ENCODE data around the gene SYCP3. TPM values are rescaled to one million over a fixed set of nuclear protein-coding genes. Genes with fewer than 3 reads are reported as not detected.

Gene SYCP3
- 0.08 TPM in 1 of 2 replicates, not detected in the other for total RNA-seq (2014; rRNA removed; shearing (Covaris generic))

GRCh38 chr12:101738920-101739665 lies at the start of gene SYCP3:
TSS of gene SYCP3 (minus strand) at chr12:101739462. CDS start at chr12:101737935, 1,527 bp downstream.

DNA sequence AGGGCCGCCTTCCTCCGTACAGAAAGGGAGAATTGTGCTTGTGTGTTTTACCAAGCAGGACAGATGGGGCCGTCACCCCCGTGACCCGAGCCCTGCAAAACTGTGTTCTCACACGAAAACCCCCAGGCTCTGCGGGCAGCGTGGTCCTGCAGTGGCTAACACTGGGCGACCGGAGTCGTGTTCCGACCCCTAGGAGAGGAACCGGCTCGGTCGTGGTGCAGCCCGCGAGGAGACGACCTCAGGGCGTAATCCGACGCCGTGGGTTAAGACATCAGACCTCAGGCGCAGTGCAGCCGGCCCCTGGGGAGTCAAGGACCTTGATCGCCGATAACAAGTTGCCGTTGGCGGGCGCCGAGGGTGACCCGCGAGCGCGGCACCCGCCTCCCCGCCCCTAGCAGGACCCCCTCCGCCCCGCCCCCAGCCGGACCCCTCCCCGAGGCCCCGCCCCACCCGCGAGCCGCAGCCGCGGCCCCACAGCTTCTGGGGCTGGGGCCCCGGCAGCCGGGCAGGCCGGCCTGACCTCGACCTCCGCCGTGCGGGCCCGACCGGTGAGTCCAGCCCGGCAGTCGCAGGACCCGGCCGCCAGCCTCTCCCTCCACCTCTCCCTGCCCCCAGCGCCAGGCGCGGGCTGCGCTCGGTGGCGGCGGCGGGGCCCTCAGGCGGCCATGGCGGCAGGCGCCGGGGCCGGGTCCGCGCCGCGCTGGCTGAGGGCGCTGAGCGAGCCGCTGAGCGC lies 41.9 kb downstream of the SYCP3 start, which contains the start of gene CHPT1:
Gene CHPT1, plus strand, starts transcription at position 444 of the 733 bp plus-strand sequence. Its CDS starts 222 bp downstream, at position 666.

Small RNA genes within 50 kb of the gene (small RNA-seq; reads per million reads assigned to genes)
- gene RNA5SP368 (not detected), gene RNU6-101P (not detected), gene RNY1P16 (not detected)

Other genes with a start within 250 kb of the SYCP3 start
- gene MYBPC1, start 144.5 kb downstream of the SYCP3 start, total RNA-seq (2014; rRNA removed; shearing (Covaris generic)) = not detected in 2 replicates
- gene CHPT1, start 41.8 kb downstream of the SYCP3 start, total RNA-seq (2014; rRNA removed; shearing (Covaris generic)) = 45.6 and 61.7 TPM in 2 replicates
- gene GNPTAB, start 91.5 kb upstream of the SYCP3 start, total RNA-seq (2014; rRNA removed; shearing (Covaris generic)) = 10.4 and 19.4 TPM in 2 replicates
- 3.3 and 4.8 TPM in 2 replicates for gene DRAM1, start 138.1 kb upstream of the SYCP3 start, total RNA-seq (2014; rRNA removed; shearing (Covaris generic))

Measured in A375 (cell line).